ENCODE data around the gene INPP5A. TPM values are rescaled to one million over a fixed set of nuclear protein-coding genes. Genes with fewer than 3 reads are reported as not detected.

Gene INPP5A
- total and polyA plus RNA-seq, 9 of the 15 experiments (the other 6 are each of a cell fraction or from before 2014, with no cell fraction given), result 0.66 to 11.6 (median 7.7) TPM

DNA sequence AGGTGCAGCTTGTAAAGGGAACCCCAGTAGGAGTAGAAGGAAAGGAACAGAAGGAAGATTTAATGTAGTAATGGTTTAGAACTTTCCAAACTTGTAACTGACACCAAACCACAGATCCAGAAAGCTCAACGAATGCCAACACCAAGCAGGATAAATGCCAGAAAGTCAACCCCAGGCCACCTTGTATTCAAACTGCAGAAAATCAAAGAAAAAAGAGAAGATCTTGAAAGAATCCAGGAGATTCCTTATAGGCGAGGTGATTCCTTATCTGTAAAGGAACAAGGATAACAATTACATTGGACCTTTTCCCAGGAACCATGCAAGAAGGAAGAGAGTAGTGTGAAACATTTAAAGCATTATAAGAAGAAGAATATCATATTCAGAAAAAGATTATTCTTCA is 154.7 kb downstream of the INPP5A start (continued):
- TF ChIP-seq, protein P1, sequence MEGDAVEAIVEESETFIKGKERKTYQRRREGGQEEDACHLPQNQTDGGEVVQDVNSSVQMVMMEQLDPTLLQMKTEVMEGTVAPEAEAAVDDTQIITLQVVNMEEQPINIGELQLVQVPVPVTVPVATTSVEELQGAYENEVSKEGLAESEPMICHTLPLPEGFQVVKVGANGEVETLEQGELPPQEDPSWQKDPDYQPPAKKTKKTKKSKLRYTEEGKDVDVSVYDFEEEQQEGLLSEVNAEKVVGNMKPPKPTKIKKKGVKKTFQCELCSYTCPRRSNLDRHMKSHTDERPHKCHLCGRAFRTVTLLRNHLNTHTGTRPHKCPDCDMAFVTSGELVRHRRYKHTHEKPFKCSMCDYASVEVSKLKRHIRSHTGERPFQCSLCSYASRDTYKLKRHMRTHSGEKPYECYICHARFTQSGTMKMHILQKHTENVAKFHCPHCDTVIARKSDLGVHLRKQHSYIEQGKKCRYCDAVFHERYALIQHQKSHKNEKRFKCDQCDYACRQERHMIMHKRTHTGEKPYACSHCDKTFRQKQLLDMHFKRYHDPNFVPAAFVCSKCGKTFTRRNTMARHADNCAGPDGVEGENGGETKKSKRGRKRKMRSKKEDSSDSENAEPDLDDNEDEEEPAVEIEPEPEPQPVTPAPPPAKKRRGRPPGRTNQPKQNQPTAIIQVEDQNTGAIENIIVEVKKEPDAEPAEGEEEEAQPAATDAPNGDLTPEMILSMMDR (IDR thresholded peaks at IDR 0.05 in 2 of 3, conservative IDR thresholded peaks at IDR 0.05 in 1 of 3; ENCODE audit: insufficient read depth in 2 of 3, low read depth in 1 of 3, low read length in 3 of 3), result no peak
- TF ChIP-seq DPF2 (IDR thresholded peaks at IDR 0.05), result no peak
- no peak for TF ChIP-seq MYC (IDR thresholded peaks at IDR 0.05; ENCODE audit: low read depth, low read length)
- no peak for TF ChIP-seq MYC (CRISPR knock-in tag; IDR thresholded peaks at IDR 0.05; ENCODE audit: borderline replicate concordance, low read depth)
- TF ChIP-seq RBM34 (IDR thresholded peaks at IDR 0.05; ENCODE audit: borderline replicate concordance, insufficient read depth, low read length), result no peak
- no peak for TF ChIP-seq MEIS2 (IDR thresholded peaks at IDR 0.05; ENCODE audit: partially characterized antibody)
- no peak for TF ChIP-seq ATF2 (CRISPR knock-in tag; IDR thresholded peaks at IDR 0.05)
- TF ChIP-seq ZNF780A (CRISPR knock-in tag; IDR thresholded peaks at IDR 0.05), result no peak
- TF ChIP-seq CBX1 (IDR thresholded peaks at IDR 0.05; ENCODE audit: low read depth), result no peak
- TF ChIP-seq GABPB1 (CRISPR knock-in tag; IDR thresholded peaks at IDR 0.05), result no peak
- TF ChIP-seq CREM (IDR thresholded peaks at IDR 0.05; ENCODE audit: low read depth), result no peak
- TF ChIP-seq CAMTA2 (CRISPR knock-in tag; conservative IDR thresholded peaks at IDR 0.05), result no peak
- TF ChIP-seq BRD4 (IDR thresholded peaks at IDR 0.05), result no peak
- no peak for TF ChIP-seq GATAD2B (IDR thresholded peaks at IDR 0.05; ENCODE audit: borderline replicate concordance)
- no peak for TF ChIP-seq SMARCC2 (IDR thresholded peaks at IDR 0.05; ENCODE audit: low read depth)
- no peak for TF ChIP-seq TBP (optimal IDR thresholded peaks at IDR 0.05; ENCODE audit: low read depth, low read length)

Data from K562 (cell line).